ENCODE data around the gene CYRIA. TPM values are rescaled to one million over a fixed set of nuclear protein-coding genes. Genes with fewer than 3 reads are reported as not detected.

The CYRIA gene
- total and polyA plus RNA-seq, 2 donors (not counting 3 experiments of a cell fraction or from before 2014, with no cell fraction given) = 9.3 to 38.4 TPM

- no peaks in the 10 kb centered on the region for H3K9me3 ChIP-seq (replicated peaks; ENCODE audit: control insufficient read depth, insufficient read depth, low read length)
- no TSS peak for BruUV-seq (replicated peaks)
- peaks cover 0 to 4% of the 10 kb centered on the region in 2 experiments for H3K27me3 ChIP-seq (ENCODE audit: control insufficient read depth in 2 of 2, insufficient read depth in 2 of 2, low read length in 2 of 2)
- H3K36me3 ChIP-seq (ENCODE audit: control insufficient read depth in 2 of 2, extremely low read depth in 1 of 2, insufficient read depth in 2 of 2, low read length in 2 of 2) = no peaks in the 10 kb centered on the region
- FAIRE-seq = no peak
- no peak overlapping the region for H2AFZ ChIP-seq (ENCODE audit: low read depth, low read length)
- no peak for DNase-seq (ENCODE audit: low read depth, low spot score)
- H3K9me1 ChIP-seq (replicated peaks; ENCODE audit: control insufficient read depth, extremely low read depth, insufficient read depth, low read length) = no peaks in the 10 kb centered on the region
- POLR2A ChIA-PET = no interaction called here
- intact Hi-C loops (cut with micrococcal nuclease) (no loop called here), dilution Hi-C loops (cut with MboI; ENCODE audit: extremely low pct_ligation_motif_present, low sequenced_read_pairs) (no loop called here)
- TF ChIP-seq POLR2A (IDR thresholded peaks at IDR 0.05; ENCODE audit: low read depth, low read length) (no peak), EZH2 (IDR thresholded peaks at IDR 0.05; ENCODE audit: borderline replicate concordance, low read depth, low read length, severe bottlenecking) (no peak), FOS (IDR thresholded peaks at IDR 0.05; ENCODE audit: borderline replicate concordance, insufficient read depth, low read length) (no peak)
- CTCF ChIA-PET = interaction anchor here (1.4 kb wide), 1 partner anchor 9 kb away, joined by 4 read pairs; no protein-coding TSS in a partner anchor
- no peak overlapping the region for H3K4me2 ChIP-seq (ENCODE audit: insufficient read depth, low read length)
- no peaks in the 10 kb centered on the region for H3K79me2 ChIP-seq (ENCODE audit: control insufficient read depth, insufficient read depth, low read length)
- H3K27ac ChIP-seq (ENCODE audit: insufficient read depth, low read depth, low read length) = no peak overlapping the region
- no peak overlapping the region for H3K9ac ChIP-seq (replicated peaks; ENCODE audit: extremely low read depth, insufficient read depth, low read length)
- no peak overlapping the region for H3K4me3 ChIP-seq (replicated peaks in 1 of 3; ENCODE audit: insufficient read depth in 1 of 3, low read depth in 1 of 3, low read length in 3 of 3)
- no peaks in the 10 kb centered on the region for H3K4me1 ChIP-seq (ENCODE audit: control insufficient read depth, extremely low read depth, insufficient read depth, low read length)
- no peaks in the 10 kb centered on the region for H4K20me1 ChIP-seq (replicated peaks; ENCODE audit: control insufficient read depth, extremely low read depth, insufficient read depth, low read length)
Measured at GRCh38 chr2:16700551-16701259, 35.1 kb upstream of the CYRIA start.

GRCh38 chr2:16693854-16694253 is 28.2 kb upstream of the CYRIA start:
- no TSS peak for BruUV-seq (replicated peaks)
- TF ChIP-seq JUN (IDR thresholded peaks at IDR 0.05; ENCODE audit: borderline replicate concordance, insufficient read depth, insufficient read length, low read depth) = no peak
- no peak for TF ChIP-seq FOS (IDR thresholded peaks at IDR 0.05; ENCODE audit: borderline replicate concordance, insufficient read depth, low read length)
- no peak for TF ChIP-seq MYC (IDR thresholded peaks at IDR 0.05; ENCODE audit: low read depth, low read length)
- TF ChIP-seq MAX (IDR thresholded peaks at IDR 0.05; ENCODE audit: insufficient read depth, insufficient read length) = no peak
- no peak for TF ChIP-seq EZH2 (IDR thresholded peaks at IDR 0.05; ENCODE audit: borderline replicate concordance, low read depth, low read length, severe bottlenecking)
- TF ChIP-seq CTCF (IDR thresholded peaks at IDR 0.05; ENCODE audit: extremely low read depth in 1 of 2, insufficient read depth in 1 of 2, low read depth in 1 of 2, low read length in 2 of 2) = no peak
- TF ChIP-seq POLR2A (IDR thresholded peaks at IDR 0.05; ENCODE audit: low read depth, low read length) = no peak
- TF ChIP-seq GATA2 (IDR thresholded peaks at IDR 0.05; ENCODE audit: insufficient read depth, insufficient read length, low read depth, low read length) = no peak
- H4K20me1 ChIP-seq (replicated peaks; ENCODE audit: control insufficient read depth, extremely low read depth, insufficient read depth, low read length) = no peaks in the 10 kb centered on the region
- H3K27ac ChIP-seq (ENCODE audit: insufficient read depth, low read depth, low read length) = no peak overlapping the region
- CTCF ChIA-PET = no interaction called here
- no peaks in the 10 kb centered on the region for H3K36me3 ChIP-seq (ENCODE audit: control insufficient read depth in 2 of 2, extremely low read depth in 1 of 2, insufficient read depth in 2 of 2, low read length in 2 of 2)
- FAIRE-seq (no peak), DNase-seq (ENCODE audit: low read depth, low spot score) (no peak)
- no peak overlapping the region for H3K4me2 ChIP-seq (ENCODE audit: insufficient read depth, low read length)
- intact Hi-C loops (cut with micrococcal nuclease) (no loop called here), dilution Hi-C loops (cut with MboI; ENCODE audit: extremely low pct_ligation_motif_present, low sequenced_read_pairs) (no loop called here)
- H3K4me3 ChIP-seq (replicated peaks in 1 of 3; ENCODE audit: insufficient read depth in 1 of 3, low read depth in 1 of 3, low read length in 3 of 3) = no peak overlapping the region
- POLR2A ChIA-PET = no interaction called here
- no peak overlapping the region for H3K9ac ChIP-seq (replicated peaks; ENCODE audit: extremely low read depth, insufficient read depth, low read length)
- H2AFZ ChIP-seq (ENCODE audit: low read depth, low read length) = no peak overlapping the region
- peaks cover 4 to 7% of the 10 kb centered on the region in 2 experiments for H3K27me3 ChIP-seq (ENCODE audit: control insufficient read depth in 2 of 2, insufficient read depth in 2 of 2, low read length in 2 of 2)
- no peaks in the 10 kb centered on the region for H3K79me2 ChIP-seq (ENCODE audit: control insufficient read depth, insufficient read depth, low read length)
- no peaks in the 10 kb centered on the region for H3K9me3 ChIP-seq (replicated peaks; ENCODE audit: control insufficient read depth, insufficient read depth, low read length)
- no peaks in the 10 kb centered on the region for H3K4me1 ChIP-seq (ENCODE audit: control insufficient read depth, extremely low read depth, insufficient read depth, low read length)
- H3K9me1 ChIP-seq (replicated peaks; ENCODE audit: control insufficient read depth, extremely low read depth, insufficient read depth, low read length) = no peaks in the 10 kb centered on the region
